SJCRH30 (cell line): ENCODE results near the gene ZFP2. TPM values are rescaled to one million over a fixed set of nuclear protein-coding genes. Genes with fewer than 3 reads are reported as not detected.
A peak's percentile ranks its signal among the peaks of the same experiment; 100 is the strongest.
"Not testable (repeated sequence)": the region's sequence is repeated elsewhere in the genome, so short reads cannot be mapped to it uniquely, and the experiment has no call there.

Experiments
- DNase-seq, 2 experiments: peaks; one replicate each; pipeline ENCODE4 v3.0.0-alpha.2; 2015 to 2020
- H3K27ac ChIP-seq: fragments of 250-450 bp; sonication (Bioruptor Pico); 2 replicates; pipeline ENCODE4 v1.5.1; 2020; ENCODE audit warnings: mild to moderate bottlenecking, moderate library complexity
- H3K27me3 ChIP-seq: fragments of 250-450 bp; sonication (Bioruptor Pico); 2 replicates; pipeline ENCODE4 v1.5.1; 2020; ENCODE audit warnings: mild to moderate bottlenecking, moderate library complexity
- H3K36me3 ChIP-seq: fragments of 250-450 bp; sonication (Bioruptor Pico); 2 replicates; pipeline ENCODE4 v1.5.1; 2020; ENCODE audit warnings: mild to moderate bottlenecking, moderate library complexity
- H3K4me1 ChIP-seq: fragments of 250-450 bp; sonication (Bioruptor Pico); 2 replicates; pipeline ENCODE4 v1.5.1; 2020; ENCODE audit warnings: mild to moderate bottlenecking, moderate library complexity
- H3K4me3 ChIP-seq: fragments of 250-450 bp; sonication (Bioruptor Pico); 2 replicates; pipeline ENCODE4 v1.5.1; 2020; ENCODE audit warnings: mild to moderate bottlenecking, moderate library complexity
- H3K9me3 ChIP-seq: fragments of 250-450 bp; sonication (Bioruptor Pico); replicated peaks from 2 replicates; pipeline ENCODE4 v1.5.1; 2020; ENCODE audit warnings: mild to moderate bottlenecking, moderate library complexity
- total RNA-seq: library from RNA; depleted of rRNA; stranded (reverse); fragments of >200 nt; shearing (Covaris generic); gene quantifications from 2 replicates; pipeline ENCODE4 v1.2.3, GENCODE V29; 2014; rRNA removed

ZFP2 gene
- 0.23 and 0.28 TPM in 2 replicates for total RNA-seq

DNA sequence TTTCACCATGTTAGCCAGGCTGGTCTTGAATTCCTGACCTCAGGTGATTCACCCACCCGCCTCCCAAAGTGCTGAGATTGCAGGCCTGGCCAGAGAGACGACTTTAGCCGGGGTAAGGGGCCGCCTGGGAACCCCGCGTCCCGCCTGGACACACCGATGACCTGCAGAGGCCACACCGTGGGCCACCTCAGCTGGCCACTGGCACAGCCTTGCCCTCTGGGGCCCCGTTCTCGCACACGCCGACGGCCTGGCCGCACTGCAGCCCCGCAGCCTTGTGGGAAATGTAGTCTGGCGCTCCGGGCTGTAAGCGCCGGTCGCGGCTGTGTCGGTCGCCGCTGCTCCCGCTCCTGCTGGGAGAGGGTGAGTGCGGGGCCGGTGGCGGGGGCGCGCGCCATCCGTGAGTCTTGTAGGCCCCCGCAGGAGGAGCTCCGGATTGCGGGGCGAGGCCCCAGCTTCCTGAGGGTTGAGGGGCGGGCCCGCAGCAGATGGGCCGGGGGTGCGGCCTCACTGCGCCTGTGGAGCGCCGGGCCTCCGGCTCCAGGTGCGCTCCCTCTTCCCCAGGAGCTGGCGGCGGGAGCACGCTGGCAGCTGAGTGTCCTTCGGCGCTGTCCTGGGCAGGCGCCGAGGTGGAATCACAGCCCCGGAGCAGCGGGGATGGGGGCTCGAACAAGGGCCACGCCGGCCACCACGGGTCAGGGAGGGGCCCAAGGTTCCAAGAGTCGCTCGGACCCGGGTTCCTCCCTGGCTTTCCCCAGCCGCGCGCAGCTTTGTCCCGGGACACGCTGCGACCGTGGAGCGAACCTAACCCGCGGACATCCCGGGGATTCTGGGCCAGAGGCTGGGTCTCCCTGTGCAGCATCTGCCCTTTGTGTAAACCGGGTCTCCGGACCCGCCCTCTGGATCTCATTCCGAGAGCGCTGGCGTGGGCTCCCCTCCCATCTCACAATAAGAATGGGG is at the start of gene ZFP2:
Gene ZFP2, plus strand, starts transcription at position 299 of the 957 bp plus-strand sequence. CDS start 35,401 bp downstream, outside the sequence.
- peak; percentile 42 to 65 for DNase-seq
- Histone ChIP-seq H3K9me3 (no peaks in the 10 kb centered on the region), H3K27ac (no peak within 1 kb of the TSS), H3K4me3 (peak within 1 kb of the TSS; percentile 64), H3K36me3 (no peaks in the 10 kb centered on the region), H3K4me1 (no peaks in the 10 kb centered on the region), H3K27me3 (no peaks in the 10 kb centered on the region)

DNA sequence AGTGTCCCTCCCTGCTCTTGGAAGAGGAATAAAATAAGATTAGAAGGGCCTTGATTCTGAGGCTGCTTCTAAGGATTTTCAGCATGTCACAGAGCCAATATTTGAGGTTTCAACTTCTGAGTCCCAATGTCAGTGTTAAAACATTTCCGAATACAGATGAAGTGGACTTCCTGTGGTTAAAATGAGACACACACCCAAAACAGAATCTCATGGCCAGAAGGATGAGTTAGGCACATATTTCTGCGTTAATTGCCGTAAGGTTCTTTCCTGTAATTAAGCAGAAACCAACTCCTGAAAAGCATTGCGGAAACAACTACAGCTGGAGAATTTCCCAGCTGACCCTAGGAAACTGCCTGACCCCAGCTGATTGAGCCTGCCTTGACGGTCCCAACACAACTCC is 46.4 kb upstream of the ZFP2 start:
- no peak for DNase-seq

DNA sequence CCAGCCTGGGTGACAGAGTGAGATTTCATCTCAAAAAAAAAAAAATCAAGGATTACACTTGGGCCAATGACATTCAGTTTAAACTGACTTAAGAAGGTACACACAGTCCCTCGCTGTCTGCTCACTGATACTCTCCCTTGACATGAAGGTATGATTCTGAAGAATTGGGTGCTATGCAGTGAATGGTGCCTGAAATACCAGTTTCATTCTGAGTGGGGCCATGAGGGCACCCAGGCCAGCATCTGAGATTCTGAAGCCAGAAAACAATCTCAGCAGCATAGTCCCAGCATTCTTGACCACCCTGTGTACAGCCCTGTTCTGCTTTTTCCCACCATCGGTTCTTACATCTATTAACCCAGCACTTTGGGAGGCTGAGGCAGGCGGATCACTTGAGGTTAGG is 43.8 kb upstream of the ZFP2 start:
- H3K27me3 ChIP-seq: no peaks in the 10 kb centered on the region
- no peaks in the 10 kb centered on the region for H3K36me3 ChIP-seq
- H3K27ac ChIP-seq: no peak overlapping the region
- no peak overlapping the region for H3K4me3 ChIP-seq
- no peak for DNase-seq
- no peaks in the 10 kb centered on the region for H3K4me1 ChIP-seq
- H3K9me3 ChIP-seq: no peaks in the 10 kb centered on the region

More for the DNA sequence above, 46.4 kb upstream of the ZFP2 start:
- Histone ChIP-seq H3K27me3 (no peaks in the 10 kb centered on the region), H3K36me3 (no peaks in the 10 kb centered on the region), H3K27ac (no peak overlapping the region), H3K4me1 (no peaks in the 10 kb centered on the region), H3K9me3 (no peaks in the 10 kb centered on the region), H3K4me3 (no peak overlapping the region)

DNA sequence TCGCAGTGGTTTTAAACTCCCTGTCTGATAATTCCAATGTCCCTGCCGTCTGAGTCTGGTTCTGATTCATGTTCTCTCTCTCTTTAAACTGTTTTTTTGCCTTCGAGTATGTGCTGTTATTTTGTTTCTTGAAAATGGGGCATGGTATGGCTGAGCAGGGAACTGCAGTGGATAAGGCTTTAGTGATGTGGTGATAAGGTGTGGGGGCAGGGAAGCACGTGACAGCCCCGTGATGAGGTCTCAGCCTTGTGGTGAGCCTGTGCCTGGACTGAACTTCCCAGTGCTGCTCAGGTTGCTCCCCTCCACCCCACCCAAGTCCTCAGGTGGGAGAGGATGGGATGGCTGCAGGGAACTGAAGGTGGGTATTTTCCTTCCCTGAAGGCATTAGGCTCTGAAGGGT is 41.4 kb upstream of the ZFP2 start:
- Histone ChIP-seq H3K4me1 (0 out of 2 replicates have a peak, but pooled peaks cover 4% of the 10 kb centered on the region), H3K27ac (no peak overlapping the region), H3K36me3 (no peaks in the 10 kb centered on the region), H3K27me3 (no peaks in the 10 kb centered on the region), H3K9me3 (no peaks in the 10 kb centered on the region; the same call in 1 of the 2 replicates), H3K4me3 (no peak overlapping the region)
- DNase-seq: no peak

DNA sequence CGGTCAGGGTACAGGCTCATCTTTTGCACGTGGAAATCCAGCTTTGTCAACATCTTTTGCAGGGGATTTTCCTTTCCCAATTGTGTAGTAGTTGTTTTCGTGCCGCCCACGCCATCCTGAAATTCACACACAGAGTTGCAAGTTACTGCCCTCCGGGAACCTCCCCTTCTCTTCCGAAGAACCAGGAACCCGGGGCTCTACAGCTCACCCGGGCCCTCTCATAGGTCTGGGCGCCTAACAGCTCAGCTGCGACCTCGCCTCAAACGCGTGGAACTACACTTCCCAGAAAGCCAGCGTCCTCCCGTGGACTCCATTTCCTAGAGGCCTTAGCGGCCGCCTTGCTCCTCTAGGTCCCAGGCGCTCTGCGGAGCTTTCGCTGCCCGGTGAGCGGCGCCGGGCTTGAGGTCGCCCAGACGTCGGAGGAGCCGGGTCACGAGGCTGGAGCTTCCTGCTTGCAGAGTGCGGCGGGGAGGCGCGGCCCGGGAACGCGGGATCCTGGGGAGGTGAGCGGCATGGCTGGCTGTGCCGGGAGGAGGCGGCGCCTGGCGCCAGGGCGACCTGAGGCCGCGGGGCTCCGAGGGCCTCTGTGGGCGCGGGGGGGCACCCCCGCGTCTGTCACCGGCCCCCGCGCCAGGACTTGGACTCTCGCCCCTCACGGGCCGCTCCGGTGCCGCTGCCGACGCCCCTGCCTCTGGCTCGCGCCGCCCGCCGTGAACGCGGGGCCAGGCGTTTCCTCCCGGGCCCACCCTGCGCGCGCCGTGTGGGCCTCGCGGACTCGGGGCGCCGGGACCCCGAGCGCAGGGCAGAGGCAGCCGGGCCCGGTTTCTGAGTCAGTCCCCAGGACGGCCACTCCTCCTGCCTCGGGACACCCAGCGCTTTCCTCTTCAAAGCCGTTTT is 35.8 kb upstream of the ZFP2 start, which contains the start of gene ZNF354B:
Gene ZNF354B, plus strand, starts transcription at position 329 of the 897 bp plus-strand sequence. CDS start 1,095 bp downstream, outside the sequence.
- peaks cover 35% of the 10 kb centered on the region for H3K36me3 ChIP-seq
- H3K9me3 ChIP-seq: peaks cover 2% of the 10 kb centered on the region; the same call in 1 of the 2 replicates
- DNase-seq: peak; percentile 93 to 96
- no peaks in the 10 kb centered on the region for H3K27me3 ChIP-seq
- H3K27ac ChIP-seq: peak within 1 kb of the TSS; percentile 50
- H3K4me1 ChIP-seq: 0 out of 2 replicates have a peak, but pooled peaks cover 5% of the 10 kb centered on the region
- H3K4me3 ChIP-seq: peak within 1 kb of the TSS; percentile 76

DNA sequence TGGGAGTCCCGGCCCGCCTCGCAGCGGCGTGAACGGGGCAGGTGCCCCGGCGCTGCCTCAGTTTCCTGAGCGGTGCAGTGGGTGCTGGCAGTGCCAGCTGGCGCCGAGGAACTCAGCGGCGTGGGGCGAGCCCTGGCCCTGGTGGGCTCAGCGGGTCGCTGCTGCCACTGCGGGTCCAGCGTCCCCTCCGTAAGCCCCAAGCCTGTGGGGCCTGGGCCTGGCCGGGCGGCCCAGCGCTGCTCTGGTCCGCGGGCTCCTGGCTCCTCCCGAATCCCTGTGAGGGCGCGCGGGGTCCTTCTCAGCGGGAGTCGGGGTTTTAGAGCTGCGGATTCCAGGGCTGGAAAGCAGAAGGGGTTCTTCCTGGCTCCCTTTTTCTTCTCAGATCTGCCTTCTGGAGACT is 35.1 kb upstream of the ZFP2 start:
- Histone ChIP-seq H3K27ac (peak overlapping the region; percentile 50; the same call in 1 of the 2 replicates), H3K4me3 (peak overlapping the region; percentile 76), H3K36me3 (peaks cover 41% of the 10 kb centered on the region)
- DNase-seq, H3K27me3 ChIP-seq, H3K4me1 ChIP-seq, H3K9me3 ChIP-seq: not testable (repeated sequence)

DNA sequence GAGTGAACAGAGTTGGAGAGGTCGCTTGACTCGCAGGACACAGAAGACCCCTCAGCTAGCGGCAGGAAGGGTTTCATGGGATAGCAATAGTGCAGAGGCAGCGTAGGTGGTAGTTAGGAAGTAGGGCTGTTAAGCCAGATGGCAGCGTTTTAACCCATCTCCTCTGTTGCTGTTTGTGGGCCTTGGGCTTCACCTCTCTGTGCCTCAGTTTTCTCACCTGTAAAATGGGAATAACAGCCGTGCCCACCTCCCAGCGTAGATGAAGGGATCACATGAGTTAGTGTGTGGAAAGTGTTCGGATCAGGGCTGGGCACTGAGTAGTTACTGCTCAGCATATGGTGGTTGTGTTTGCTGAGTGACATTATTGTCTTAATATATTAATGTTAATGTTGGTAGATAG is 34.1 kb upstream of the ZFP2 start:
- H3K4me3 ChIP-seq: no peak overlapping the region
- DNase-seq: no peak

DNA sequence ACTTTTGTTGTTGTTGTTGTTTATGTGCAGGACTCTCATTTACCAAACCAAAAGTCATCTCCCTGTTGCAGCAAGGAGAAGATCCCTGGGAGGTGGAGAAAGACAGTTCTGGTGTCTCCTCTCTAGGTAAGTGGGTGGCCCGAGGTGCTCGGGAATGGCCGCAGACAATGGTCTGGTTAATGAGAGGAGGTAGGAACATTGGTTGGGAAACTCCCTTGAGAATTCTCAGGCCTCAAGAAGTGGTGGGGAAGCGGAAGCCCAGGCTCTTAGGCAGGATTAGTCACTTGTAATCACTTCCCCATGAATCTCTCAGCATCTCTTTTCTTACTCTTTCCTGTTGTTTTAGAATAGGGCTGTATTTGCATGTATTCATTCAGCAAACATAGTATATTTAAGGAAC is 28.8 kb upstream of the ZFP2 start:
- no peak for DNase-seq
- peaks cover 2% of the 10 kb centered on the region; the same call in 1 of the 2 replicates for H3K9me3 ChIP-seq
- no peaks in the 10 kb centered on the region for H3K4me1 ChIP-seq
- no peak overlapping the region for H3K4me3 ChIP-seq
- peaks cover 82% of the 10 kb centered on the region for H3K36me3 ChIP-seq
- H3K27me3 ChIP-seq: no peaks in the 10 kb centered on the region
- no peak overlapping the region for H3K27ac ChIP-seq

More for the DNA sequence above, 34.1 kb upstream of the ZFP2 start:
- H3K36me3 ChIP-seq: peaks cover 51% of the 10 kb centered on the region
- peaks cover 2% of the 10 kb centered on the region; the same call in 1 of the 2 replicates for H3K9me3 ChIP-seq
- H3K27ac ChIP-seq: no peak overlapping the region
- no peaks in the 10 kb centered on the region for H3K27me3 ChIP-seq
- H3K4me1 ChIP-seq: 0 out of 2 replicates have a peak, but pooled peaks cover 5% of the 10 kb centered on the region

DNA sequence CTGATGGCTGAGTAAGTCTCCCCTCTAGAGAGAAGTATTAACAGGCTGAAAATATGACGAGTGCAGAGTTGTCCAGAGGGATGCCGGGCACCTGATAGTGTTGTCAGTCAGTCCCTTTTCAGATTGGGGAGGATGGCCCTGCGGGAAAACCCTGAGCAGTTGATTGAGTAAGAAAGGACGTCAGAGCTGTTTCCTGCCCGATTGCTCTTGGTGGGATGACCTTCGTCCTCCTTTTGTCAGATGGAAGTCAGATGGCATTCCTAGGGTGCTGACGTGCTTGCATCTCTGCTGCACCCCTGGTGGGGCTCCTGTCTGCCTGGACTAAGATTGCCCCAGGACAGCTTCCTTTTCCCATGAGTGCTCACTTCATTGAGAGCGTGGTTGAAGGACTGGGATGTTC is 26.1 kb upstream of the ZFP2 start:
- no peak overlapping the region for H3K4me3 ChIP-seq
- peaks cover 6% of the 10 kb centered on the region for H3K9me3 ChIP-seq
- H3K27me3 ChIP-seq: no peaks in the 10 kb centered on the region
- no peak for DNase-seq
- H3K4me1 ChIP-seq: no peaks in the 10 kb centered on the region
- peaks cover 81% of the 10 kb centered on the region for H3K36me3 ChIP-seq
- H3K27ac ChIP-seq: no peak overlapping the region

DNA sequence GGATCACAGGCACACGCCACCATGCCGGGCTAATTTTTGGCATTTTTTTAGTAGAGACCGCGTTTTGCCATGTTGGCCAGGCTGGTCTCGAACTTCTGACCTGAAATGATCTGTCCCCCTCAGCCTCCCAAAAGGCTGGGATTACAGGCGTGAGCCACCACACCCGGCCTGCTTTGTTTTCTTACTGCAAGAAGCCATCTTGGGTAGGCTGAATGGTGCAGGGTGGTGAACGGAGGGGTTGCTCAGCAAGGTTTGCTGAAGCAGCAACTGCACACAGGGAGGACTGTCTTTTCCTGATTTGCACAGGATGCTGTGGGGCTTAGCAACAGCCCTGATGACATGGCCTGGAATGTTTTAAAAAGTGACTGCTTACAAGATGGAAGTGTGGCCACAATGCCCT is 25.3 kb upstream of the ZFP2 start:
- no peak for DNase-seq
- no peaks in the 10 kb centered on the region for H3K4me1 ChIP-seq
- H3K27me3 ChIP-seq: no peaks in the 10 kb centered on the region
- peaks cover 83% of the 10 kb centered on the region for H3K36me3 ChIP-seq
- peaks cover 9% of the 10 kb centered on the region for H3K9me3 ChIP-seq
- H3K27ac ChIP-seq: no peak overlapping the region
- H3K4me3 ChIP-seq: no peak overlapping the region

DNA sequence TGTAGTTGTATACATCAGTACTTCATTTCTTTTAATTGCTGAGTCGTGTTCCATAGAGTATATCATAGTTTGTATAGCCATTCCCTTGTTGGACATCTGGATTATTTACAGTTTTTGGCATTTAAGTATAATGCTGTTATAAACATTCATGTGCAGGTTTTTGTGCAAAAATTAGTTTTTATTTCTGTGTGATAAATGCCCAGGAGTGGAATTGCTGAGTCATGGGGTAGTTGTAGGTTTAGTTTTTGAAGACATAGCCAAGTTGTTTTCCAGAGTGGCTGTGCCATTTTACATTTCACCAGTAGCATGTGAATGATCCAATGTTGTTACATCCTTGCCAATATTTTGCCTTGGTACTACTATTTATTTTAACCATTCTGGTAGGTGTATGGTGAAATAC is 23.4 kb upstream of the ZFP2 start:
- no peaks in the 10 kb centered on the region for H3K4me1 ChIP-seq
- H3K27me3 ChIP-seq: no peaks in the 10 kb centered on the region
- no peak overlapping the region for H3K27ac ChIP-seq
- H3K9me3 ChIP-seq: peaks cover 9% of the 10 kb centered on the region
- H3K36me3 ChIP-seq: peaks cover 85% of the 10 kb centered on the region
- no peak overlapping the region for H3K4me3 ChIP-seq
- DNase-seq: no peak

DNA sequence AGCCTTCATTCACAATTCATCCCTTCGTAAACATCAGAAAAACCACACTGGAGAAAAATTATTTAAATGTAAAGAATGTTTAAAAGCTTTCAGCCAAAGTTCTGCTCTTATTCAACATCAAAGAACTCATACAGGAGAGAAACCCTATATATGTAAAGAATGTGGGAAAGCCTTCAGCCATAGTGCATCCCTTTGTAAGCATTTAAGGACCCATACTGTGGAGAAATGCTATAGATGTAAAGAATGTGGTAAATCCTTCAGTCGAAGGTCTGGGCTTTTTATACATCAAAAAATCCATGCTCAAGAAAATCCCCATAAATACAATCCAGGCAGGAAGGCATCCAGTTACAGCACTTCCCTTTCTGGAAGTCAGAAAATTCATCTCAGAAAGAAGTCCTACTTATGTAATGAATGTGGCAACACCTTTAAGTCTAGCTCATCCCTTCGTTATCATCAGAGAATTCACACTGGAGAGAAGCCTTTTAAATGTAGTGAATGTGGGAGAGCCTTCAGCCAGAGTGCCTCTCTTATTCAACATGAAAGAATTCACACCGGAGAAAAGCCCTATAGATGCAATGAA is 12.5 kb upstream of the ZFP2 start:
- H3K4me3 ChIP-seq: not testable (repeated sequence)
- peaks cover 59% of the 10 kb centered on the region for H3K9me3 ChIP-seq

DNA sequence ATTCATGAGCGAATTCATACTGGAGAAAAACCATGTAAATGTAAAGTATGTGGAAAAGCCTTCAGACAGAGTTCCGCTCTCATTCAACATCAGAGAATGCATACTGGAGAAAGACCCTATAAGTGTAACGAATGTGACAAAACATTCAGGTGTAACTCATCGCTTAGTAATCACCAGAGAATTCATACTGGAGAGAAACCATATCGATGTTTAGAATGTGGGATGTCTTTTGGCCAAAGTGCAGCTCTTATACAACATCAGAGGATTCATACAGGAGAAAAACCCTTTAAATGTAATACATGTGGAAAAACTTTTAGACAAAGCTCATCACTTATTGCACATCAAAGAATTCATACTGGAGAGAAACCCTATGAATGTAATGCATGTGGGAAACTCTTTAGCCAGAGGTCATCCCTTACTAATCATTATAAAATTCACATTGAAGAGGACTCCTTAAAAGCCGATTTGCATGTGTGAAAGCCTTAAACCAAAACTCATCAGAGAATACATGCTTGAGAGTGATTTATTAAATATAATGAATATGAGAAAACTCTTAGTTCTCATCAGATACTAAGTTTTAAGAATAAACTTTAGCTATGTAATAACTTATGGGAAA is 11.8 kb upstream of the ZFP2 start:
- Histone ChIP-seq H3K27ac (no peak overlapping the region), H3K4me1 (no peaks in the 10 kb centered on the region), H3K27me3 (no peaks in the 10 kb centered on the region), H3K36me3 (peaks cover 95% of the 10 kb centered on the region), H3K9me3 (peaks cover 59% of the 10 kb centered on the region), H3K4me3 (no peak overlapping the region)
- DNase-seq: no peak

More for the DNA sequence above, 12.5 kb upstream of the ZFP2 start:
- H3K36me3 ChIP-seq: peaks cover 93% of the 10 kb centered on the region
- not testable (repeated sequence) for H3K4me1 ChIP-seq, DNase-seq, H3K27me3 ChIP-seq, H3K27ac ChIP-seq

DNA sequence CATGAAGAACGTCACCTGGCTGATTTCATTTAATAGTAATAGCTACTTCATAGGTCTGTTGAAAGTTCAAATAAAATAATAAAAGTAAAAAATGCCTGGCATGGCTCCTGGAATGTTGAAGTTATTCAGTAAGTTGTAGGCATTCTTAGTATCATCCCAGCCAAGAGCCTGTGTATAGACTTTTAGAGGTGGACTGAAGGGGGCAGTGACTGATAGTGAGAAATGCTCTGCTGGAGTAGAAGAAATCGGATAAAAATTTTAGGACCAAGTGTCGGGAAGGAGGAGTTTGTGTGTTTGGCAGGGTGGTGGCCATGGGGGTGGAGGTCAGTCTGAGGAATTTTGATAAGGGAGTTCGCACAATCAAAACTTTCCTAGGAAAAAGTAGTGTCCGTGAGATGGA is 3.6 kb downstream of the ZFP2 start:
- Histone ChIP-seq H3K36me3 (no peaks in the 10 kb centered on the region), H3K4me3 (no peak overlapping the region), H3K4me1 (no peaks in the 10 kb centered on the region), H3K27ac (no peak overlapping the region), H3K9me3 (no peaks in the 10 kb centered on the region), H3K27me3 (no peaks in the 10 kb centered on the region)
- no peak for DNase-seq
